ENCODE results near the gene GATAD2A.

GRCh38 chr19:19453125-19453454, 47.6 kb downstream of the GATAD2A start:
- TF ChIP-seq, protein P1, sequence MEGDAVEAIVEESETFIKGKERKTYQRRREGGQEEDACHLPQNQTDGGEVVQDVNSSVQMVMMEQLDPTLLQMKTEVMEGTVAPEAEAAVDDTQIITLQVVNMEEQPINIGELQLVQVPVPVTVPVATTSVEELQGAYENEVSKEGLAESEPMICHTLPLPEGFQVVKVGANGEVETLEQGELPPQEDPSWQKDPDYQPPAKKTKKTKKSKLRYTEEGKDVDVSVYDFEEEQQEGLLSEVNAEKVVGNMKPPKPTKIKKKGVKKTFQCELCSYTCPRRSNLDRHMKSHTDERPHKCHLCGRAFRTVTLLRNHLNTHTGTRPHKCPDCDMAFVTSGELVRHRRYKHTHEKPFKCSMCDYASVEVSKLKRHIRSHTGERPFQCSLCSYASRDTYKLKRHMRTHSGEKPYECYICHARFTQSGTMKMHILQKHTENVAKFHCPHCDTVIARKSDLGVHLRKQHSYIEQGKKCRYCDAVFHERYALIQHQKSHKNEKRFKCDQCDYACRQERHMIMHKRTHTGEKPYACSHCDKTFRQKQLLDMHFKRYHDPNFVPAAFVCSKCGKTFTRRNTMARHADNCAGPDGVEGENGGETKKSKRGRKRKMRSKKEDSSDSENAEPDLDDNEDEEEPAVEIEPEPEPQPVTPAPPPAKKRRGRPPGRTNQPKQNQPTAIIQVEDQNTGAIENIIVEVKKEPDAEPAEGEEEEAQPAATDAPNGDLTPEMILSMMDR (IDR thresholded peaks at IDR 0.05; ENCODE audit: low read depth, low read length), result no peak
- no peak for TF ChIP-seq EZH2phosphoT487 (IDR thresholded peaks at IDR 0.05; ENCODE audit: low read depth)
